K562 (cell line): ENCODE data around the gene NOTCH1. TPM values are rescaled to one million over a fixed set of nuclear protein-coding genes. Genes with fewer than 3 reads are reported as not detected.

ENCODE experiments used
- CREB1 ChIP-seq, 2 experiments: sonication (generic) in 1 of 2; formaldehyde crosslinking in 1 of 2; IDR thresholded peaks; 2 replicates each; pipeline versions ENCODE4 v1.6.1 to v1.8.0; 2012 to 2022; ENCODE audit warnings: inconsistent platforms in 1 of 2, mild to moderate bottlenecking in 1 of 2, missing genetic modification reagents in 1 of 2, moderate library complexity in 1 of 2
- EZH2 ChIP-seq: IDR thresholded peaks from 2 replicates; pipeline ENCODE4 v1.6.1; 2012; ENCODE audit warnings: low read depth, mild to moderate bottlenecking, inconsistent platforms, low read length, borderline replicate concordance
- GABPA ChIP-seq: fragments of 200-800 bp; sonication (Bioruptor generic); conservative IDR thresholded peaks from 2 replicates; pipeline ENCODE4 v1.6.1; 2016; ENCODE audit warnings: low read depth, missing genetic modification characterization, missing compliant biosample characterization
- HMBOX1 ChIP-seq: sonication (generic); IDR thresholded peaks from 2 replicates; pipeline ENCODE4 v1.6.1; 2016
- MEIS2 ChIP-seq: fragments of 450-650 bp; IDR thresholded peaks from 2 replicates; pipeline ENCODE4 v1.6.1; 2014; ENCODE audit warnings: mild to moderate bottlenecking; ENCODE audit not compliant: partially characterized antibody
- NCOA2 ChIP-seq, 2 experiments: fragments of 450-650 bp; IDR thresholded peaks; 2 replicates each; pipeline ENCODE4 v1.6.1; 2018; ENCODE audit warnings: mild to moderate bottlenecking in 2 of 2, moderate library complexity in 1 of 2; ENCODE audit not compliant: partially characterized antibody in 2 of 2
- NKRF ChIP-seq: fragments of 450-650 bp; IDR thresholded peaks from 2 replicates; pipeline ENCODE4 v1.6.1; 2016; ENCODE audit warnings: borderline replicate concordance
- NONO ChIP-seq, 2 experiments: fragments of 200-400 bp in 1 of 2; fragments of 450-650 bp in 1 of 2; formaldehyde crosslinking in 1 of 2; IDR thresholded peaks; 2 replicates each; pipeline ENCODE4 v1.6.1; 2017; ENCODE audit warnings: low read depth in 2 of 2, mild to moderate bottlenecking in 2 of 2, moderate library complexity in 2 of 2, low read length in 1 of 2
- NR4A1 ChIP-seq, 2 experiments: fragments of 250-450 bp in 1 of 2; fragments of 450-650 bp in 1 of 2; sonication (Bioruptor Pico) in 1 of 2; IDR thresholded peaks; 2 replicates each; pipeline versions ENCODE4 v1.4.0 to v1.6.1; 2016 to 2020; ENCODE audit warnings: mild to moderate bottlenecking in 2 of 2, missing compliant biosample characterization in 1 of 2, missing genetic modification characterization in 1 of 2, moderate library complexity in 1 of 2
- PKNOX1 ChIP-seq: fragments of 450-650 bp; IDR thresholded peaks from 2 replicates; pipeline ENCODE4 v1.6.1; 2016
- TCF3 ChIP-seq: sonication (generic); formaldehyde crosslinking; IDR thresholded peaks from 2 replicates; pipeline ENCODE4 v1.4.0; 2020; ENCODE audit warnings: mild to moderate bottlenecking, missing genetic modification reagents
- ZBTB17 ChIP-seq: fragments of 450-650 bp; formaldehyde crosslinking; IDR thresholded peaks from 2 replicates; pipeline ENCODE4 v1.4.0; 2020; ENCODE audit warnings: mild to moderate bottlenecking
- ZBTB7A ChIP-seq: IDR thresholded peaks from 2 replicates; pipeline ENCODE4 v1.6.1; 2011; ENCODE audit warnings: low read depth, mild to moderate bottlenecking, low read length, moderate library complexity, borderline replicate concordance; ENCODE audit not compliant: control insufficient read depth
- ZEB2 ChIP-seq: fragments of 450-650 bp; IDR thresholded peaks from 2 replicates; pipeline ENCODE4 v1.6.1; 2016
- polyA plus RNA-seq, 8 experiments: library from polyadenylated mRNA; depleted of rRNA in 4 of 8; stranded (reverse) in 5 of 8; unstranded in 3 of 8; fragments of >200 nt; fragmentation: Nextera tagmentation in 2 of 8; fragmentation: Illumina TruSeq in 1 of 8; extraction: Ambion mirVana in 2 of 8; extraction: Trizol in 1 of 8; gene quantifications; 2 replicates each; pipeline versions ENCODE4 v1.2.1 to v1.2.3, GENCODE V29; 2011 to 2014; ENCODE audit warnings: inconsistent platforms in 1 of 8, missing spikeins in 1 of 8
- total RNA-seq, 7 experiments: library from RNA; depleted of rRNA in 6 of 7; stranded (reverse); fragments of >200 nt in 6 of 7; fragmentation: Illumina TruSeq in 2 of 7; extraction: Trizol in 2 of 7; gene quantifications; 2 replicates each; pipeline versions ENCODE4 v1.2.1 to v1.2.3, GENCODE V29; 2011 to 2021; ENCODE audit warnings: low replicate concordance in 1 of 7
- TF ChIP-seq, protein P1 (sequence below): fragments of 250-450 bp; sonication (Bioruptor Pico); IDR thresholded peaks from 2 replicates; pipeline ENCODE4 v1.8.0; 2022; ENCODE audit warnings: moderate library complexity, mild to moderate bottlenecking, inconsistent platforms
- TF ChIP-seq, protein P2 (sequence below), 2 experiments: IDR thresholded peaks; 2 replicates each; pipeline ENCODE4 v1.6.1; 2011; ENCODE audit warnings: borderline replicate concordance in 1 of 2, control low read depth in 1 of 2, low read depth in 1 of 2, low read length in 1 of 2, mild to moderate bottlenecking in 1 of 2, mixed read lengths in 1 of 2, moderate library complexity in 1 of 2; ENCODE audit not compliant: insufficient read depth in 1 of 2, insufficient read length in 1 of 2, poor library complexity in 1 of 2, severe bottlenecking in 1 of 2; ENCODE audit errors: extremely low read depth in 1 of 2
- TF ChIP-seq, protein P3 (sequence below): fragments of 200-800 bp; sonication (Bioruptor generic); IDR thresholded peaks from 2 replicates; pipeline ENCODE4 v1.6.1; 2017; ENCODE audit warnings: missing genetic modification characterization, missing compliant biosample characterization

The NOTCH1 gene
- total and polyA plus RNA-seq, 9 of the 15 experiments (the other 6 are each of a cell fraction or from before 2014, with no cell fraction given): 0.03 to 31.4 (median 2.3) TPM

DNA sequence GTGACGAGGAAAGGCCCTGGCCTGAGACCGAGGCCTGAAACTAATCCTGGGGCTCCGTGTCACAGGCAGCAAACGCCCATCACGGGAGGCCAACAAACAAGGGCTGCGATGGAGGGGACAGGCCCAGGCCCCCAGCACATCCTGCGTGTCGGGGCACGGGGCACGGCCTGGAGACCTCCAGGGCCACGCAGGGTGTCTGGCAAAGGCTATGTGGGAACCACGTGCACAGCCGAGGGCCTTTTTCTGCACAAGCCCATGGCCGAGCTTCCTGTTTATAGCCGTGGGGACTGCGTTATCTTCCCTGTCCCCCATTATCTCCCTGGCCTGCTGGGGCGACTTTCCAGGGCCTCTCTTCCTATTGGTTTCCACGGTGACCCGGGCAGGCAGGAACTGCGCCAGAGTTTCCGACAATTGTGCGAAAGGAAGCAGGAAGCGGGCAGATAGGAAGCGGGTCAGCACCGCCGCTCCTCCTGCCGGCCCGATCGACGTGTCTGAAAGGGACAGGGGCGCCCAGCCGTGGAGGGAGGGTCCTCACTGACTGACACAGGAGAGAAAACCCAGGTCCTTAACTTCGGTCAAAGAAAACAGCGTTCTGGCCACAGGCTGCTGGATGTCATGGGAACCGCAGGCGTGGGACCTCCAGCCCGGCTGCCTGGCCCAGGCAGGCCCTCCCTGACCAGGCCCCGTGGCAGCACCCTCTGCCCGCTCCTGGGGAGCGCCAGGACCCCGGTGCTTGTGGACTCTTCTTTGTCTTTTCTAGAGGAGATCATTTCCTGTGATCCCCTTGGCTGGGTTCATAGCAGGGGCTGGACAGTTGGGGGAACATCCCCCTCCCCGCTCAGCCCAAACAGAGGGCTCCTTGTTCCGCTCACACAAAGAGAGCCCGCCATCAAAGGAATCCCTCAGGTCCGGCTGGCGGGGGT lies 33.9 kb downstream of the NOTCH1 start (continued):
- TF ChIP-seq PKNOX1 (peak; percentile 57), MEIS2 (no peak), NONO (IDR thresholded peaks at IDR 0.05; ENCODE audit: low read depth in 2 of 2, low read length in 1 of 2) (peak in 1 of 2 experiments; percentile 31; a peak in 1 of 4 replicates), TCF3 (peak; percentile 78), EZH2 (no peak), ZBTB7A (peak; percentile 36; the same call in 1 of the 2 replicates), HMBOX1 (no peak), NCOA2 (IDR thresholded peaks at IDR 0.05; ENCODE audit: partially characterized antibody in 2 of 2) (no peak), ZBTB17 (0 out of 2 replicates have a peak, but pooled peaks have one; percentile 30), CREB1 (IDR thresholded peaks at IDR 0.05) (no peak), CREB1 (CRISPR knock-in tag; IDR thresholded peaks at IDR 0.05) (0 out of 2 replicates have a peak, but pooled peaks have one; percentile 23), GABPA (peak; percentile 87), NR4A1 (CRISPR knock-in tag; IDR thresholded peaks at IDR 0.05) (no peak), NR4A1 (tag; IDR thresholded peaks at IDR 0.05) (peak; percentile 78), NKRF (peak; percentile 28; the same call in 1 of the 2 replicates), ZEB2 (no peak)
- TF ChIP-seq, protein P1, sequence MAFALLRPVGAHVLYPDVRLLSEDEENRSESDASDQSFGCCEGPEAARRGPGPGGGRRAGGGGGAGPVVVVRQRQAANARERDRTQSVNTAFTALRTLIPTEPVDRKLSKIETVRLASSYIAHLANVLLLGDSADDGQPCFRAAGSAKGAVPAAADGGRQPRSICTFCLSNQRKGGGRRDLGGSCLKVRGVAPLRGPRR (CRISPR knock-in tag): no peak
- TF ChIP-seq, protein P2, sequence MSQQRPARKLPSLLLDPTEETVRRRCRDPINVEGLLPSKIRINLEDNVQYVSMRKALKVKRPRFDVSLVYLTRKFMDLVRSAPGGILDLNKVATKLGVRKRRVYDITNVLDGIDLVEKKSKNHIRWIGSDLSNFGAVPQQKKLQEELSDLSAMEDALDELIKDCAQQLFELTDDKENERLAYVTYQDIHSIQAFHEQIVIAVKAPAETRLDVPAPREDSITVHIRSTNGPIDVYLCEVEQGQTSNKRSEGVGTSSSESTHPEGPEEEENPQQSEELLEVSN (IDR thresholded peaks at IDR 0.05; ENCODE audit: borderline replicate concordance in 1 of 2, extremely low read depth in 1 of 2, insufficient read depth in 1 of 2, insufficient read length in 1 of 2, low read depth in 1 of 2, low read length in 1 of 2, poor library complexity in 1 of 2, severe bottlenecking in 1 of 2): peak; percentile 49 to 54
- TF ChIP-seq, protein P3, sequence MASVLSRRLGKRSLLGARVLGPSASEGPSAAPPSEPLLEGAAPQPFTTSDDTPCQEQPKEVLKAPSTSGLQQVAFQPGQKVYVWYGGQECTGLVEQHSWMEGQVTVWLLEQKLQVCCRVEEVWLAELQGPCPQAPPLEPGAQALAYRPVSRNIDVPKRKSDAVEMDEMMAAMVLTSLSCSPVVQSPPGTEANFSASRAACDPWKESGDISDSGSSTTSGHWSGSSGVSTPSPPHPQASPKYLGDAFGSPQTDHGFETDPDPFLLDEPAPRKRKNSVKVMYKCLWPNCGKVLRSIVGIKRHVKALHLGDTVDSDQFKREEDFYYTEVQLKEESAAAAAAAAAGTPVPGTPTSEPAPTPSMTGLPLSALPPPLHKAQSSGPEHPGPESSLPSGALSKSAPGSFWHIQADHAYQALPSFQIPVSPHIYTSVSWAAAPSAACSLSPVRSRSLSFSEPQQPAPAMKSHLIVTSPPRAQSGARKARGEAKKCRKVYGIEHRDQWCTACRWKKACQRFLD (CRISPR knock-in tag): peak; percentile 88
